Cardiac fibroblast (primary cell): Measurements from ENCODE around the gene CLIC4.
"Not testable (repeated sequence)": the region's sequence is repeated elsewhere in the genome, so short reads cannot be mapped to it uniquely, and the experiment has no call there.

Experiments used
- DNase-seq, 2 donors: peaks; one replicate each; pipeline versions ENCODE4 v3.0.0 to v3.0.0-alpha.2; 2010; ENCODE audit warnings: low read depth in 2 of 2
- H3K4me3 ChIP-seq, 2 donors: replicated peaks in 1 of 2; 1 replicate in 1 of 2; 2 replicates in 1 of 2; pipeline ENCODE4 v1.5.1; 2011; ENCODE audit warnings: low read depth in 2 of 2, low read length in 2 of 2, mild to moderate bottlenecking in 2 of 2, moderate library complexity in 1 of 2
- TF ChIP-seq, protein P1 (sequence below): IDR thresholded peaks from one replicate; pipeline ENCODE4 v1.5.1; 2011; ENCODE audit warnings: low read depth, mild to moderate bottlenecking, low read length, inconsistent platforms

The CLIC4 gene

DNA sequence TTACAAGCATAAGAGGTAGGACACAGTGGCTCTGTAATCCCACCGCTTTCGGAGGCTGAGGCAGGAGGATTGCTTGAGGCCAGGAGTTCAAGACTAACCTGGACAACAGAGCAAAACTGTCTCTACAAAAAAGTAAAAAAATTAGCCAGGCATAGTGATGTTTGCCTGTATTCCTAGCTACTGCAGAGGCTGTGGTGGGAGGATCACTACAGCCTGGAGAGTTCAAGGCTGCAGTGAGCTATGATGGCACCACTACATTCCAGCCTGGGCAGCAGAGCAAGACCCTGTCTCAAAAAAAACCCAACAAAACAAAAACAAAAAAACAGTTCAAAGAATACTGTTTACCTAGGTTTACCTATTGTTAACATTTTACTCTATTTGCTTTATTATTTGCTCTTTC, 37.4 kb downstream of the CLIC4 start:
- no peak overlapping the region for H3K4me3 ChIP-seq
- no peak for DNase-seq

DNA sequence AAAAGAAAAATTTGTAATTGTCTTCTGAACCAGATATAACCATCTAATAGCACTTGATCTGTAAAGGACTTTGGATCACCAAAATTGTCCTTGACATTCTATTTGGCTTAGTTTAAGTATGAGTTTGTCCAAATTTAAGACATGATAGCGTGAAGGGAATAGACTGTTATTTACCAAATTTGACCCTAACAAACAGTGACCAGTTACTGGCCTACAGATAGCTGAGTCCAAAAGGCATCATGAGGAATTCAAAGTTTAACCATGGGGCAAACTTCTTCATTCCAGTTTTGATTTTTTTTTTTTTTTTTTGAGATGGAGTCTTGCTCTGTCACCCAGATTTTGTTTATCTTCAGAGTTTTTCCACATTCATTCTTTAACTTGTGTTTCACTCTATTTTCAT, 38.5 kb downstream of the CLIC4 start:
- DNase-seq, result no peak
- no peak overlapping the region for H3K4me3 ChIP-seq
- TF ChIP-seq, protein P1, sequence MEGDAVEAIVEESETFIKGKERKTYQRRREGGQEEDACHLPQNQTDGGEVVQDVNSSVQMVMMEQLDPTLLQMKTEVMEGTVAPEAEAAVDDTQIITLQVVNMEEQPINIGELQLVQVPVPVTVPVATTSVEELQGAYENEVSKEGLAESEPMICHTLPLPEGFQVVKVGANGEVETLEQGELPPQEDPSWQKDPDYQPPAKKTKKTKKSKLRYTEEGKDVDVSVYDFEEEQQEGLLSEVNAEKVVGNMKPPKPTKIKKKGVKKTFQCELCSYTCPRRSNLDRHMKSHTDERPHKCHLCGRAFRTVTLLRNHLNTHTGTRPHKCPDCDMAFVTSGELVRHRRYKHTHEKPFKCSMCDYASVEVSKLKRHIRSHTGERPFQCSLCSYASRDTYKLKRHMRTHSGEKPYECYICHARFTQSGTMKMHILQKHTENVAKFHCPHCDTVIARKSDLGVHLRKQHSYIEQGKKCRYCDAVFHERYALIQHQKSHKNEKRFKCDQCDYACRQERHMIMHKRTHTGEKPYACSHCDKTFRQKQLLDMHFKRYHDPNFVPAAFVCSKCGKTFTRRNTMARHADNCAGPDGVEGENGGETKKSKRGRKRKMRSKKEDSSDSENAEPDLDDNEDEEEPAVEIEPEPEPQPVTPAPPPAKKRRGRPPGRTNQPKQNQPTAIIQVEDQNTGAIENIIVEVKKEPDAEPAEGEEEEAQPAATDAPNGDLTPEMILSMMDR, result no peak

More for the DNA sequence above, 37.4 kb downstream of the CLIC4 start:
- TF ChIP-seq, protein P1, result no peak

DNA sequence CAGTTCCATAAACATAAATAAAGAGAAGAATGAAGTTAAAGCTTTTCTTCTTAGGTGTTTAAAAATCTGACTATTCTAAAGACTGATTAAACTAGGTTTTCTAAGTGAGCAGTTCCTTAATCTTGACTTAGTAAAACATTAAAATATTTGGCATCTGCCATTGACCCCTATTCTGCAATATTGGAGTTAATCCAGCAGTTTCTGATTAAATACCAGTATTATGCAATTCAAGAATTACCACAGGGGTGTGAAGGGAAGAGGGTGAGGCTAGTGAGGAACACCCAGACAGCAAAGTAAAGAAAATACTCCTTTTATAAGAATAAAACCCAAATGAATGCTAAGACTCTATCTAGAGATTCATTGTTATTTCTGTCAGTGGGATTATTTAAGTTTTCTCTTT, 40.9 kb downstream of the CLIC4 start:
- peak; percentile 63 to 82 for DNase-seq
- H3K4me3 ChIP-seq, result no peak overlapping the region
- TF ChIP-seq, protein P1, result no peak

DNA sequence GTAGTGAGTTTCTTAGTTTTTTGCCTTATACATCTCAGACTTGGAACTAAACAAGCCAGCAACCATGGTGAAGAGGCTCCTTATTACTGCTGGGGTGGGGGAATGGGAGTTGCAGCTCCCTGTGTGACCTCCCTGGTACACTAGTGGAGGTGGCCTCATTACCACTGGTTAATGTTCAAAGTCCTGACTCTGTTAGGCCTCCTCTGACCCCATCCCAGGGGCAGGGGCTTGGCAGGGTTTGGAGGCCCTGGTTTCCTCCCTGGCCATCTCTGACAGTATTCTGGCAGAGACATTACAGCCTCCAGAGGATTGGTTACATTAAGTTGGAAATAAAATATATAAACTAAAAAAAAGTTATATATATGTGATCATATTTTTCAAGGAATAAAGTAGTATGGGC, 45.2 kb downstream of the CLIC4 start:
- no peak overlapping the region for H3K4me3 ChIP-seq
- TF ChIP-seq, protein P1, result no peak
- no peak for DNase-seq

DNA sequence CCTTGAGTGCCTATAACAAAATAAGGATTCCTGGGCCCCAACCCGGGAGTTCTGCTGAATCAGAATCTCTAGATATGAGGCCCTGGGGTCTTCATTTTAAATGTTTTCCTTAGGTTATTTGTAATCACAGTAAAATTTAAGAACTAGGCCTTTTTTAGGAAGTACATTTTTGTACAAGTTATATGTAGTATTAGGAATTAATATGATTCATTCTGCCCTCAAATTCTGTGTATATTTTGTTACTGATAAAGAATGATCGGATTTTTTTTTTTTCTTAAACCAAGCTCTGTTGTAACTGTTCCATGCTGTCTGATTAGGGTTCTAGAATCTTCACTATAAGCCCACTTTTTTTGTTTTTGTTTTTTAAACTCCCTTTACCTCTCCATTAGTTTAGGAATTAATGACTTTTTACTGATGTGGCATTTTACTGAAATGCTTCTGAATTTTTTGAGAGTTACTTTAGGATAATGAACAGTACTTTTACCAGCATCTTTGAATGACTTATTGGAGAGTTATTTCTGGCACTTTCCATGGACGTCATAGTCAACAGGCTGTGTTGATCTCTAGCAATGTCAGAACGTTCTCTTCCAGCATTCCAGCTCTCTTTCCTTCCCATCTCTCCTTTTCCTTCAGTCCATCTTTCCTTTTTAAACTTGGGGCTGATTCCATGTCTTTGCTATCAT, 48.3 kb downstream of the CLIC4 start:
- TF ChIP-seq, protein P1, result no peak
- DNase-seq, result peak; percentile 79 to 88
- H3K4me3 ChIP-seq, result no peak overlapping the region

DNA sequence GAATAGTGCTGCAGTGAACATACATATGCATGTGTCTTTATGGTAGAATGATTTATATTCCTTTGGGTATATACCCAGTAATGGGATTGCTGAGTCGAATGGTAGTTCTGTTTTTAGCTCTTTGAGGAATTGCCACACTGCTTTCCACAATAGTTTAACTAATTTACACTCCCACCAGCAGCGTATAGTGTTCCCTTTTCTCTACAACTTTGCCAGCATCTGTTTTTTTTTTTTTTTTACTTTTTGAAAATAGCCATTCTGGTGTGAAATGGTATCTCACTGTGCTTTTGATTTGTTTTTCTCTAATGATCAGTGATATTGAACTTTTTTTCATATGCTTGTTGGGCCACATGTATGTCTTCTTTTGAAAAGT, 48.9 kb downstream of the CLIC4 start:
- peak in 1 of 2 donors; percentile 27 for DNase-seq
- H3K4me3 ChIP-seq, result not testable (repeated sequence)

DNA sequence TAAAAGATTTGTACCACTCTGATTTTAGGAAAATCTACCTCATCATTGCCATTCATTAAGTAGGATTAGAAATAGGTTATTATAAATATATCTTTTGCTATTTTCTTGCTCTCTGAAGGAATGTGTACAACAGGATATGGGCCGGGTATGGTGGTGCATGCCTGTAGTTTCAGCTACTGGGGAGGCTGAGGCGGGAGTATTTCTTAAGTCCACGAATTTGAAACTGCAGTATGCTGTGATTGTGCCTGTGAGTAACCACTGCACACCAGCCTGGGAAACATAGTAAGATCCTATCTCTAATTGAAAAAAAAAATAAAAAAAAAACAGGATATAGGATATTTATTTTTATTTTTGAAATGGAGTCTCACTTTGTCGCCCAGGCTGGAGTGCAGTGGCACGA, 50.0 kb downstream of the CLIC4 start:
- H3K4me3 ChIP-seq, result no peak overlapping the region
- peak; percentile 36 to 51 for DNase-seq
- TF ChIP-seq, protein P1, result no peak
